Neural cell (in vitro differentiated cells): Measurements from ENCODE around the gene SPARCL1. TPM values are rescaled to one million over a fixed set of nuclear protein-coding genes. Genes with fewer than 3 reads are reported as not detected.
"Not testable (repeated sequence)": the region's sequence is repeated elsewhere in the genome, so short reads cannot be mapped to it uniquely, and the experiment has no call there.

Experiments used
- H2AFZ ChIP-seq: fragments of 200-600, 300-800 bp; sonication (generic), shearing (Covaris generic); 2 replicates; pipeline ENCODE4 v1.6.0; 2014; ENCODE audit warnings: low read depth, mild to moderate bottlenecking, antibody characterized with exemption, low read length, moderate library complexity
- H3F3A ChIP-seq: fragments of 200-600 bp; shearing (Covaris generic); 2 replicates; pipeline ENCODE4 v1.6.1; 2016; ENCODE audit warnings: mild to moderate bottlenecking, moderate library complexity, mixed read lengths, antibody characterized with exemption, low read length; ENCODE audit not compliant: insufficient read depth, poor library complexity, severe bottlenecking
- H3K27ac ChIP-seq: fragments of 200-600, 300-800 bp; sonication (generic), shearing (Covaris generic); 2 replicates; pipeline ENCODE4 v1.5.1; 2014; ENCODE audit warnings: mild to moderate bottlenecking, low read length, moderate library complexity
- H3K27me3 ChIP-seq: fragments of 300-800, 200-600 bp; sonication (generic), shearing (Covaris generic); 2 replicates; pipeline ENCODE4 v1.6.0; 2014; ENCODE audit warnings: mild to moderate bottlenecking, low read depth, low read length, moderate library complexity; ENCODE audit not compliant: insufficient read depth
- H3K36me3 ChIP-seq: fragments of 300-800, 200-600 bp; sonication (generic), shearing (Covaris generic); 2 replicates; pipeline ENCODE4 v1.5.1; 2014; ENCODE audit warnings: mild to moderate bottlenecking, antibody characterized with exemption, low read length, moderate library complexity; ENCODE audit not compliant: insufficient read depth
- H3K4me2 ChIP-seq: fragments of 300-800, 200-600 bp; sonication (generic), shearing (Covaris generic); 2 replicates; pipeline ENCODE4 v1.6.0; 2014; ENCODE audit warnings: mild to moderate bottlenecking, low read length
- H3K4me3 ChIP-seq: fragments of 300-800, 200-600 bp; sonication (generic), shearing (Covaris generic); 2 replicates; pipeline ENCODE4 v1.5.1; 2014; ENCODE audit warnings: mild to moderate bottlenecking, low read length, moderate library complexity
- H3K79me2 ChIP-seq: fragments of 200-600 bp; shearing (Covaris generic); replicated peaks from 2 replicates; pipeline ENCODE4 v1.6.0; 2014; ENCODE audit warnings: mild to moderate bottlenecking, low read length, moderate library complexity; ENCODE audit not compliant: insufficient read depth
- H3K9ac ChIP-seq: fragments of 300-800, 200-600 bp; sonication (generic), shearing (Covaris generic); 2 replicates; pipeline ENCODE4 v1.6.1; 2016; ENCODE audit warnings: mild to moderate bottlenecking, low read length, mixed read lengths
- H3K9me2 ChIP-seq: fragments of 200-600 bp; shearing (Covaris generic); 2 replicates; pipeline ENCODE4 v1.6.1; 2016; ENCODE audit warnings: mild to moderate bottlenecking, low read length, mixed read lengths; ENCODE audit not compliant: insufficient read depth
- H3K9me3 ChIP-seq: fragments of 200-600, 300-800 bp; sonication (generic), shearing (Covaris generic); 2 replicates; pipeline ENCODE4 v1.6.1; 2016; ENCODE audit warnings: mild to moderate bottlenecking, mixed run types, low read length, moderate library complexity, mixed read lengths
- H4K20me1 ChIP-seq: fragments of 200-600 bp; shearing (Covaris generic); 2 replicates; pipeline ENCODE4 v1.6.1; 2016; ENCODE audit warnings: mild to moderate bottlenecking, mixed run types; ENCODE audit not compliant: insufficient read depth
- CTCF ChIP-seq: fragments of 450-650 bp; IDR thresholded peaks from 2 replicates; pipeline ENCODE4 v1.5.1; 2014; ENCODE audit warnings: antibody characterized with exemption, mild to moderate bottlenecking, moderate library complexity; ENCODE audit not compliant: poor library complexity, severe bottlenecking
- EP300 ChIP-seq: fragments of 450-650 bp; conservative IDR thresholded peaks from 2 replicates; pipeline ENCODE4 v1.6.1; 2014; ENCODE audit warnings: antibody characterized with exemption, mild to moderate bottlenecking, moderate library complexity; ENCODE audit not compliant: poor library complexity, severe bottlenecking
- EZH2 ChIP-seq: fragments of 200-600, 300-800 bp; shearing (Covaris generic), sonication (generic); IDR thresholded peaks from 2 replicates; pipeline ENCODE4 v1.6.1; 2014; ENCODE audit warnings: antibody characterized with exemption, low read length, borderline replicate concordance, mild to moderate bottlenecking; ENCODE audit not compliant: insufficient read depth, poor library complexity, severe bottlenecking
- MXI1 ChIP-seq: fragments of 450-650 bp; conservative IDR thresholded peaks from 2 replicates; pipeline ENCODE4 v1.6.1; 2014; ENCODE audit warnings: antibody characterized with exemption, mild to moderate bottlenecking; ENCODE audit not compliant: poor library complexity, severe bottlenecking
- POLR2AphosphoS5 ChIP-seq: IDR thresholded peaks from 2 replicates; pipeline ENCODE4 v1.6.1; 2012
- RAD21 ChIP-seq: fragments of 450-650 bp; conservative IDR thresholded peaks from 2 replicates; pipeline ENCODE4 v1.6.1; 2014; ENCODE audit warnings: antibody characterized with exemption, mild to moderate bottlenecking, moderate library complexity
- REST ChIP-seq: IDR thresholded peaks from 2 replicates; pipeline ENCODE4 v1.6.1; 2012; ENCODE audit warnings: borderline replicate concordance
- SMC3 ChIP-seq: fragments of 450-650 bp; conservative IDR thresholded peaks from 2 replicates; pipeline ENCODE4 v1.6.1; 2014; ENCODE audit warnings: antibody characterized with exemption, mild to moderate bottlenecking, moderate library complexity; ENCODE audit not compliant: poor library complexity
- TAF1 ChIP-seq: IDR thresholded peaks from 2 replicates; pipeline ENCODE4 v1.6.1; 2012; ENCODE audit warnings: low read depth
- polyA plus RNA-seq: library from polyadenylated mRNA; depleted of rRNA; stranded (reverse); fragments of >200 nt; gene quantifications from 2 replicates; pipeline ENCODE4 v1.2.3, GENCODE V29; 2014

Gene SPARCL1
- polyA plus RNA-seq, 1 donor from 2014 or later, result 0.89 TPM

GRCh38 chr4:87425711-87426110 is 103.5 kb downstream of the SPARCL1 start:
- TF ChIP-seq SMC3 (no peak), MXI1 (no peak), TAF1 (no peak), EP300 (no peak), POLR2AphosphoS5 (no peak), EZH2 (no peak), RAD21 (no peak), REST (no peak), CTCF (no peak)
- Histone ChIP-seq H3K27me3 (no peaks in the 10 kb centered on the region), H3K9ac (no peak overlapping the region), H3K27ac (no peak overlapping the region), H3K9me2 (no peaks in the 10 kb centered on the region), H4K20me1 (no peaks in the 10 kb centered on the region), H3F3A (no peaks in the 10 kb centered on the region), H3K79me2 (peaks cover 32% of the 10 kb centered on the region), H3K4me3 (no peak overlapping the region), H3K36me3 (no peaks in the 10 kb centered on the region), H3K4me2 (no peak overlapping the region), H3K9me3 (no peaks in the 10 kb centered on the region), H2AFZ (no peak overlapping the region)

GRCh38 chr4:87424099-87424543 is 105.1 kb downstream of the SPARCL1 start:
- peak overlapping the region; percentile 81 for H3K4me3 ChIP-seq
- H3K9ac ChIP-seq, H4K20me1 ChIP-seq, H3K36me3 ChIP-seq, H3K9me2 ChIP-seq, H3K9me3 ChIP-seq, H3F3A ChIP-seq, H3K27ac ChIP-seq, H3K27me3 ChIP-seq, H2AFZ ChIP-seq: not testable (repeated sequence)
- peak overlapping the region; percentile 72 for H3K4me2 ChIP-seq
- H3K79me2 ChIP-seq, result peaks cover 32% of the 10 kb centered on the region

Other genes starting within 250 kb of the SPARCL1 start
- not detected in 2 replicates for gene HSD17B13, start 206.5 kb downstream of the SPARCL1 start, polyA plus RNA-seq
- 2.2 and 3.4 TPM in 2 replicates for gene HSD17B11, start 138.2 kb downstream of the SPARCL1 start, polyA plus RNA-seq
- gene NUDT9, start 106.8 kb downstream of the SPARCL1 start, polyA plus RNA-seq, result 22.4 and 25.5 TPM in 2 replicates
- not detected in 2 replicates for gene DSPP, start 79.2 kb upstream of the SPARCL1 start, polyA plus RNA-seq
- 0.20 and 0.48 TPM in 2 replicates for gene DMP1, start 120.9 kb upstream of the SPARCL1 start, polyA plus RNA-seq